OCI-LY1 (cell line): ENCODE data around the gene SYNDIG1L.

Source experiments
- EZH2 ChIP-seq: fragments of 200-600 bp; sonication (generic), shearing (Covaris generic); IDR thresholded peaks from 2 replicates; pipeline ENCODE4 v1.8.0; 2017; ENCODE audit warnings: borderline replicate concordance, mixed run types, mild to moderate bottlenecking, antibody characterized with exemption, low read length, moderate library complexity, mixed read lengths
- TF ChIP-seq, protein P1 (sequence below): fragments of 200-600 bp; sonication (generic), shearing (Covaris generic); IDR thresholded peaks from 2 replicates; pipeline ENCODE4 v1.5.1; 2017; ENCODE audit warnings: mild to moderate bottlenecking, antibody characterized with exemption, low read length, moderate library complexity, mixed read lengths

DNA sequence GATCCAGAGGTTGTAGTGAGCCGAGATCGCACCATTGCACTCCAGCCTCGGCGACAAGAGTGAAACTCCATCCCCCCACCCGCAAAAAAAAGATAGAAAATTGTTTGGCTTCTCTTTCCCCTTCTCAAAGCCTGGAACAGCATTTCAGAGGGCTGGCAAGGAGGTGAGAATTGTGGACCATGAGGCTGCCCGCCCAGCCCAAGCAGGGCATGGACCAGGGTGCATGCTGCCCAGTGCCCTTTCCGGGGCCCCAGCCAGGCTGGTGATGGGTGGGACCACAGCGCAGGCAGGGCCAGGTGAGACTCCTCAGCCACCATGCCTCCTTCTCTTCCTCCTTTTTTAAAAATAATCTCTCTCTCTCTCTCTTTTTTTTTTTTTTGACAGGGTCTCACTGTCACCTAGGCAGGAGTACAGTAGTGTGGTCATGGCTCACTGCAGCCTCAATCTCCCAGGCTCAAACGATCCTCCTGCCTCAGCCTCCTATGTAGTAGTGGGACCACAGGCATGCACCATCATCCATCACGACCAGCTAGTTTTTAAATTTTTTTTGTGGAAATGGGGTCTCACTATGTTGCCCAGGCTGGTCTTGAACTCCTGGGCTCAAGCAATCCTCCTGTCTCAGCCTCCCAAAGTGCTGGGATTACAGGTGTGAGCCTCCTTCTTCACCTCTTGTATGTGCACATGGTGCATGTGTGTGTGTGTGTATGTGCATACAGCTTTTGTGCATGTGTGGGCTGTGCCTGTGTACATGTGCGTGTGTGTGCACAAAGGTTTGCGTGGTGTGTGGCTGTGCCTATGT, 22.2 kb downstream of the SYNDIG1L start:
- TF ChIP-seq, protein P1, sequence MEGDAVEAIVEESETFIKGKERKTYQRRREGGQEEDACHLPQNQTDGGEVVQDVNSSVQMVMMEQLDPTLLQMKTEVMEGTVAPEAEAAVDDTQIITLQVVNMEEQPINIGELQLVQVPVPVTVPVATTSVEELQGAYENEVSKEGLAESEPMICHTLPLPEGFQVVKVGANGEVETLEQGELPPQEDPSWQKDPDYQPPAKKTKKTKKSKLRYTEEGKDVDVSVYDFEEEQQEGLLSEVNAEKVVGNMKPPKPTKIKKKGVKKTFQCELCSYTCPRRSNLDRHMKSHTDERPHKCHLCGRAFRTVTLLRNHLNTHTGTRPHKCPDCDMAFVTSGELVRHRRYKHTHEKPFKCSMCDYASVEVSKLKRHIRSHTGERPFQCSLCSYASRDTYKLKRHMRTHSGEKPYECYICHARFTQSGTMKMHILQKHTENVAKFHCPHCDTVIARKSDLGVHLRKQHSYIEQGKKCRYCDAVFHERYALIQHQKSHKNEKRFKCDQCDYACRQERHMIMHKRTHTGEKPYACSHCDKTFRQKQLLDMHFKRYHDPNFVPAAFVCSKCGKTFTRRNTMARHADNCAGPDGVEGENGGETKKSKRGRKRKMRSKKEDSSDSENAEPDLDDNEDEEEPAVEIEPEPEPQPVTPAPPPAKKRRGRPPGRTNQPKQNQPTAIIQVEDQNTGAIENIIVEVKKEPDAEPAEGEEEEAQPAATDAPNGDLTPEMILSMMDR = no peak
- no peak for TF ChIP-seq EZH2
